ENCODE measurements around the gene MSL3. TPM values are rescaled to one million over a fixed set of nuclear protein-coding genes. Genes with fewer than 3 reads are reported as not detected.

MSL3 gene, protein sequence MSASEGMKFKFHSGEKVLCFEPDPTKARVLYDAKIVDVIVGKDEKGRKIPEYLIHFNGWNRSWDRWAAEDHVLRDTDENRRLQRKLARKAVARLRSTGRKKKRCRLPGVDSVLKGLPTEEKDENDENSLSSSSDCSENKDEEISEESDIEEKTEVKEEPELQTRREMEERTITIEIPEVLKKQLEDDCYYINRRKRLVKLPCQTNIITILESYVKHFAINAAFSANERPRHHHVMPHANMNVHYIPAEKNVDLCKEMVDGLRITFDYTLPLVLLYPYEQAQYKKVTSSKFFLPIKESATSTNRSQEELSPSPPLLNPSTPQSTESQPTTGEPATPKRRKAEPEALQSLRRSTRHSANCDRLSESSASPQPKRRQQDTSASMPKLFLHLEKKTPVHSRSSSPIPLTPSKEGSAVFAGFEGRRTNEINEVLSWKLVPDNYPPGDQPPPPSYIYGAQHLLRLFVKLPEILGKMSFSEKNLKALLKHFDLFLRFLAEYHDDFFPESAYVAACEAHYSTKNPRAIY
- total RNA-seq = 38.3 TPM

DNA sequence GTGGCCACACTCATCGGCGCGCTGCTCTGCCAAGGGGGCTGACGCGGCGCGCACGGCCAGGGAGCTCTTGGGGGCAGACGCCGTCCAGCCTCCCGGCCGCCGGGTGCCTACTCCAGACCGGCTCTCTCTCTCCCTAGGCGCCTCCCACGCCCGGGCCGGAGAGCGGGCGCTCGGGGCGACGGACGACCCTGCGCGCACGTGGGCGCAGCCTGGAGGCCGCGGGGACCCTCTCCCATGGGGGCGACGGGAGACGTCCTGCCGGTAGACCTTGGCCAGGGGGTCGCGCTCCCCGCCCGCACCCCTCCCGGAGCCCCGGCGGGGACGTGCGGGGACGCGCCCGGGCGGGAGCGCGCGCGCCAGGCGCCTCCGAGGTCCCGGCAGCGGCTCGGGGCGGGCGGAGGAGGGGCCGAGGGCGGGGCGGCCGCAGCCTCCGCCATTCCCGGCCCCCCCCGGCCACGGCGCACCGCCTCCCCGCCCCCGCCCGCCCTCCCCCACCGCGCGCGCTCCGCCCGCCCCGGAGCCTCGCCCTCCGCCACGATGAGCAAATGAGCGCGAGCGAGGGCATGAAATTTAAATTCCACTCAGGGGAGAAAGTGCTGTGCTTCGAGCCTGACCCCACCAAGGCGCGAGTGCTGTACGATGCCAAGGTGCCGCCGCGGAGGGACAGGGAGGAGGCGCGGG lies at the start of gene MSL3:
Gene MSL3 (plus strand): TSS at position 519 of the 681 bp plus-strand sequence. CDS start 27 bp downstream, at position 546.
- DNase-seq (ENCODE audit: low spot score in 2 of 2) = peak; percentile 71 to 82
- FAIRE-seq = no peak

DNA sequence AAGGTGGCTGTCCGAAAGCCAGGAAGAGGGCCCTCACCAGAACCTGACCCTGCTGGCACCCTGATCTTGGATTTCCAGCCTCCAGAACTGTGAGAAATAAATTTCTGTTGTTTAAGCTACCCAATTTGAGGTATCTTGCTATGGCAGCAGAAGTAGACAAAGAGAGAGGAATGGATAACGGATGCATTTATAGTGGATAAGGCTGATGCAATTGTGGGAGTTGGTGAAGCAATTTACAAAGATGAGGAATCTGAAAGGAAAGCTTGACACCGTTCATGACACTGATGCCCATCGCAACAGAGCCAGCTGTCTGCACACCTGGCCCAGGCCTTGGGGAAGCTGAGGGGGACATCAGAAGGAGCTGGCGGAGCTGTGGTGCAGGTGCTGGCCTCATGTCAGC lies 35.7 kb upstream of the MSL3 start:
- DNase-seq (ENCODE audit: low spot score in 2 of 2) = no peak
- FAIRE-seq = no peak

DNA sequence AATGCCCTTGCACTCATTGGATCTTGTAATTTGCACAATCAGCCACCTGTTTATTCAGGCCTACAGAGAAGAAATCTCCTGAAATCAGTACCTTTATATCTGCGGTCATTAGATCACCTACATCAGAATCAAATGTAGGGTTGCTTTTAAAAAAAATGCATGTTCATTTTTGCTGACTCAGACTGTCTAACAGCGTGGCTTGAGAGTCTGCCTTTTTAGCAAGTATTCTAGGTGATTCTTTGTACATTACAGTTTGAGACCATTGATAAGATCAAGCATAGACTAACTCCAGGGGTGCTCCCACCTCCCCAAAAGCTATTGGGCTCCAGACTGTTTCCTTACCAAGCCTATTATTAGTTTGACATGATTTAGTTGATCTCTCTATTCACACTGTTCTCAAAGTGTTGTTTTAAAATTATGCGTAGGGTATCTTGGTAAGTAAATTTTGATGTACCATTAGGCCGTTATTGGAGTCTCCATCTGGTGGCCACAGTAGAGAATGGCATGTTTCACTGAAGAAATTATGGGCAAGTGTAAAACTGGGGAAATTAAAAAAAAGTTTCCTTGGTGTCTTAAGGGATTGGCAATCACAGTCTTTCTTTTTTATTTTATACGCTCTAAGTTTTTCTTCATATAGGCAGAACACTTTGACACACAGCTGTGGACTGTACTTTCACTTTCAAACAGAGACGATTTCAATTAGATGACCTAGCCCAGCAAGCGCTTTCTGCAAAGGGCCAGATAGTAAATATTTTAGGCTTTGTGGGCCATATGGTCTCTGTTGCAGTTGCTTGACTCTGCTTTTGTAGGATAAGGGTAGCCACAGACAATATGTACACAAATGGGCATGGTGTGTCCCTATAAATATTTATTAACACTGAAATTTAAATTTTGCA lies 33.7 kb upstream of the MSL3 start:
- FAIRE-seq (no peak), DNase-seq (ENCODE audit: low spot score in 2 of 2) (no peak)

DNA sequence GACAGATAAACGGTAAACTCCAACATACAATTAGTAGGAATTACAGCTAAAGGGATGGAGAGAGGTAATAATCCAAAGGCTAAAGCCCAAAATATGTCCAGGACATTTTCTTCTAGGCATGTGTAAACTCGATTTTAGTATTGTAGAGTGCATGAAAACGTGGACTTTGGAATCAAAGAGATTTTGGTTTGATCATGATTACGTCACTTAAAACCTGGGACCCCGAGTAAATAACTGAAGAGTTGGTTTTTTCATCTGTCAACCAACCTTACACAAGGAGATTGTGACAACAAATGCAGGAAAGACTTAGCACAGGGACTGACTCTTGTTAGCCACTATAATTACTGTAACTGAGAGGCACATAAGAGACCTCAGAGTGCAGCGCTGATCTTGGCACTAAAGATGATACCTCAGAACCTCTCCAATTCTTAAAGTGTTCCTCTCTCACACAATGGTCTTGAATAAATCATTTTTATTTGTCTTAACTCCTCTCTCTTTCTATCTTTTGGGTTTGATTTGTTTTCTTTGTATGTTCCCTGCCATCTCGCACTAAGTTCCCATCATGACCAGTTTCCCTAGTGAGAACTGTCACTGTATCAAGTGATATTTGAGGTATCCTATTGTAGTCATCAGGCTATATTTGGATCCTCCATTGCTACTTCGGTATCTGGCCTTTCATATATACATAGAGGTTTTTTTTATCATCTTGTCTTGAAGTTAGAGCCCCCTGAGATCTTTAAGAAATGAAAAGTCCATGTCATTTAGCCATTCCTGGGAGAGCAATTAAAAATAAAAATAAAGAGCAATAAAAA lies 32.2 kb upstream of the MSL3 start:
- DNase-seq (ENCODE audit: low spot score in 2 of 2) (no peak), FAIRE-seq (no peak)

DNA sequence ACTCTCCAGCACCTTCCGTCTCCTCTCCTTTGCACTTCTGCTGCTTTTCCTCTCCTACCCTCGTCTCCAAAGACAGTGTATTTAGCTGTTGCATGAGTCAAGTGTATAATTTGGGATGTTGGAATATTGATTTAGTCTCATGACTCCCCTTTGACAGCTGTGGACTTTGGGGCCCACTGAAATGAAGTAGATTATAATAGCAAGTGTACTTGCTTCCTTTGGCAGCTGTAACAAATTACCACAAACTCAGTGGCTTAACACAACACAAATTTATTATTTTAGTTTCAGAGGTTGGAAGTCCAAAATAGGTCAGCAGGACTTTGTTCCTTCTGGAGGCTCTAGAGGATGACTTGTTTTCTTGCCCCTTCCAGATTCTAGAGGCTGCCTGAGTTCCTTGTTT lies 29.5 kb upstream of the MSL3 start:
- FAIRE-seq (no peak), DNase-seq (ENCODE audit: low spot score in 2 of 2) (no peak)

DNA sequence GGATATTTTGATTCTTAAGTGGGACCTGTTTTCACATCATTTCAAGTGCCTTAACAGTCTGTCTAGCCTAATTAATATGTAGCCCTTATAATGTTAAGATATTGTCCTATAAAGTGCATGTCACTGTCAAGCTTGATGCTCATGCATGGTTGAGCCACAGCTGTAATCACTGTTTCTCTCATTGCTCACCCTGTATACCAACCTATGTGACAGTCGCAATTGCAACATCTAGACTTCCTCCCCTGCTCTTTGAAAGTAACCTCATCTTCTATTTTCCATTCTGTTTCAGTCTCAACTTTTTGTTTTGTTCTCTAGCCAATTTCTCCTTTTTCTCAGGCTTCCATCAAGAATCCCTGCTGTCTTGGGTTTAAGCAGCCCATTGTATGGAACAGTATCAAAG lies 24.4 kb upstream of the MSL3 start:
- FAIRE-seq = no peak
- DNase-seq (ENCODE audit: low spot score in 2 of 2) = no peak

DNA sequence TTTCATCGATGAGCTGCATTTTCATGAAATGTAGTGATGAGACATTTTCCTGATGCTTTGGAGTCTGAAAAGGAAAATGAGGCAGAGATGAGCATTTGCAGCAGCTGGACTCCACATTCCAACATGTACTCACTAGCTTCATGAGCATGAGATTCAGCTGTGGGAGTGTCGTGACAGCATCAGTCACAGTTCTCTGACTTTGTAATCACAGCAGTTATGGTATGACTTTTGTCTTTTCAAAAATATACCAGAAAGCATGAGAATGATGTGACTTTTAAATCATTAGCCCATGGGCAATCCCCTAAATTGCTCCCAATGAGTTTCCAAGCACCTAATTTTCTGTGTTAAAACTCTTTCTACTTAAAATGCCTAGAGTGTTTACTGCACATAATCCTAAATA lies 18.3 kb upstream of the MSL3 start:
- DNase-seq (ENCODE audit: low spot score in 2 of 2) (no peak), FAIRE-seq (no peak)

DNA sequence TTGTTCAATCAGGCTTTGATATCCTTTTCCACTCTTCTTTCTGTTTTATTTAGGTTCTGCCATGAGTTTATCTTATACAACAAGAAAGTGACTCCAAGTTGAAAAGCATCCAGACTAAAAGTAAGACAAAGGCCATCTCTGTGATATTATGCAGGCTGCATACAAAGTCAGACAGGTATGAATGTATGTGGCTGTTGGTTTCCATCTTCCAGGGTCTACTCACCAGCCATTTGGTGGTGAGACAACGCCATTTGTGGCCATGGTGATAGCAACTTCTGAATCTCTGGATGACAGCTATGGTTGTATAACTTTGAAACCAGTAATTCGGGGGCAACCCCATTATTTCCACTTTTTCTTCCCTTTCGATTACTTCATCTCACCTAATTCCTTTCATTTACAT lies 17.2 kb upstream of the MSL3 start:
- DNase-seq (ENCODE audit: low spot score in 2 of 2) (no peak), FAIRE-seq (no peak)

DNA sequence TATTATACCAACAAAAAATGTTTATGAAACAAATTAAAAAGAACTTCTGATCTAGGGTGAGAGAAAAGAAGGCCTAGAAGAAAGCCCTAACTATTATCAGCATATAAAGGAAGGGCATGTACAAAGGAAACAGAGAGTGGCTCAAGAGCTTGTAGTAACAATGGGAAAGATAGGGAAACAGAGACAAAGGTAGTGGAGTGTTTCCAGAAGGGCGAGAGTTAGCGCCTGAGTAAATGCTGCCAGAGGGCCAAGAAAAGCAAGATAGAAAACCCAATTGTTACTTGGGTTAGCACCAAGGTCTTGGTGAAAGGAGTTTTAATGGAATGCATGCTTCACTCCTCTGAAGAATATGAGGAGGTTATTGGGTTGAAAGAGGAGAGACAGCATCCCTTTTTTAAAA lies 16.5 kb upstream of the MSL3 start:
- no peak for DNase-seq (ENCODE audit: low spot score in 2 of 2)
- no peak for FAIRE-seq

DNA sequence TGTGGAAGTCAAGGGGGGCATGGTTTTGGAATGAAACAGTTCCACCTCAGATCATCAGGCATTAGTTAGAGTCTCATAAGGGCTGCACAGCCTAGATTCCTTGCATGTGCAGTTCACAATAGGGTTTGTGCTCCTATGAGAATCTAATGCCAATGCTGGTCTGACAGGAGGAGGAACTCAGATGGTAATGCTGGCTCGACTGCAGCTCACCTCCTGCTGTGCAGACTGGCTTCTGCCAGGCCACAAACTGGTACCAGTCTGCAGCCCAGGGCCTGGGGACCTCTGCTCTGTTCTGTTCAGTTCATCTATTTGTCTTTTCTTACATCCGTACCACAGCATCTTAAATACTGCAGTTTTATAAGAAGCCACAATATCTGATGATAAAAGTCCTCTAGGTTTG lies 12.2 kb upstream of the MSL3 start:
- FAIRE-seq (no peak), DNase-seq (ENCODE audit: low spot score in 2 of 2) (no peak)

DNA sequence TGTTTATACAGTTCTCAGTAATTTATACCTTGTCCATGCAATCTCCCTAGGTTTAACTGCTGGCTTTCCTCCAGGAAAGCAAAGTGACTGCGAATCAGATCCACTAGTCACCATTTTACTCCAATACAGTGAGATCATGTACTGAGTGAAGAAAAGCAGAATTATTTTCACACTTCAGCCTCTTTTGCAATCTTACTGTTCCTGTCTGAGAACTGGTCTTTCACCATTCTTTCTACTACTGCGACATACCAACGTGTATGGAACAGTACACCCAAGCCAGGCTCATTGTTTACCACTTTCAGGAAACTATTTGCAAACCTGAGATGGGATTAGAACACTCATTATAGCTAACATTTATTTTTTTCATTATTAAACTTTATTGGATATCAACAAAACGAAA lies 8.0 kb upstream of the MSL3 start:
- DNase-seq (ENCODE audit: low spot score in 2 of 2) (no peak), FAIRE-seq (no peak)

DNA sequence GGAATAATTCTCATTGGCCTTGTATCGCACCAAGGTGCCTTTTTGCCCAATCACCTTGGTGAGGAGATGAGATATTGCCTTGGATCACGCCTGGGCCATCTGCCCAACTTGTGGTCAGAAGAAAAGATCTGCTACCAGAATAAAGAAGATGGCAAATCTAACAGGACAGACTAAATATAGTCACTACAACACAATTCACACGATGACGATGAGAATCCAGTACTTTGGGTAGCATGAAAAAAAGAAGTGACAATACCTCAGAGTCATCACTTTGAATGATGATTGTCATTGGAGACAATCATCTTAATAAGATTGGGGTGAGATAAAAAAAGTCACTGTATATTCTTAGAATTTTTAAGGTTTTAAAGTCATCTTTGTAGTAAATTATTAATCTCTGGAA lies 7.3 kb upstream of the MSL3 start:
- FAIRE-seq = no peak

DNA sequence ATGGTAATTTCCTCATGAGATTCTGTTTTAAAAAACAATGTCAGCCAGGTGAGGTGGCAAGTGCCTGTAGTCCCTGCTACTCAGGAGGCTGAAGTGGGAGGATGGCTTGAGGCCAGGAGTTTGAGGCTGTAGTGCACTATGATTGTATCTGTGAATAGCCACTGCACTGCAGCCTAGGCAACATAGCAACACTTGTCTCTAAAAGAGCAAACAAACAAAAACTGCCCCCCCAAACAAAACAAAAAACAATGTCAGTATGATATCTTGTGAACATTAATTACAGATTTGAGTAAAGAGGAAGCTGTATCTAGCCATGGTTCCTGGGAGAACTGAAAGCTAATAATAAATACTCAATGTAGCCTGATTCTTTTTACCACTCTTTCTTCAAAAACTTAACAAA lies 6.8 kb upstream of the MSL3 start:
- DNase-seq (ENCODE audit: low spot score in 2 of 2) (no peak), FAIRE-seq (no peak)

More for the DNA sequence above, 7.3 kb upstream of the MSL3 start:
- DNase-seq (ENCODE audit: low spot score in 2 of 2) = no peak

DNA sequence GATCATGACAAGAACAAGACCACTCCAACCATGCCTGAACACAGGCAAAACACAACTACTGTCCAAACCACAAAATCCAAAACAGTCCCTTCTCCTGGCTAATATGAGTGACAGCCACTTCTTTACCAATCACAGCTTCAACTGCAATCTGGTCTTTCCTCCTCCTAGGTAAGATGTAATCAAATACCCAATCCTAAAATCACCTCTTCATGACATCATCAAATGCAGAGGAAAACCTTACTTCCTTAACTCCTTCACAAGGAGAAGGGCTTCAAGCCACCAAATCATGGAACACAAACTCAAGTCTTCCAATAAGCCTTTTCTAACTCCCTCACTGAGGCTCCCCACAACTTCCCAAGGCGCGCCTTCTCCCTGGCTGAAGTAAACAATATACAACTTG lies 4.4 kb upstream of the MSL3 start:
- FAIRE-seq (no peak), DNase-seq (ENCODE audit: low spot score in 2 of 2) (no peak)

DNA sequence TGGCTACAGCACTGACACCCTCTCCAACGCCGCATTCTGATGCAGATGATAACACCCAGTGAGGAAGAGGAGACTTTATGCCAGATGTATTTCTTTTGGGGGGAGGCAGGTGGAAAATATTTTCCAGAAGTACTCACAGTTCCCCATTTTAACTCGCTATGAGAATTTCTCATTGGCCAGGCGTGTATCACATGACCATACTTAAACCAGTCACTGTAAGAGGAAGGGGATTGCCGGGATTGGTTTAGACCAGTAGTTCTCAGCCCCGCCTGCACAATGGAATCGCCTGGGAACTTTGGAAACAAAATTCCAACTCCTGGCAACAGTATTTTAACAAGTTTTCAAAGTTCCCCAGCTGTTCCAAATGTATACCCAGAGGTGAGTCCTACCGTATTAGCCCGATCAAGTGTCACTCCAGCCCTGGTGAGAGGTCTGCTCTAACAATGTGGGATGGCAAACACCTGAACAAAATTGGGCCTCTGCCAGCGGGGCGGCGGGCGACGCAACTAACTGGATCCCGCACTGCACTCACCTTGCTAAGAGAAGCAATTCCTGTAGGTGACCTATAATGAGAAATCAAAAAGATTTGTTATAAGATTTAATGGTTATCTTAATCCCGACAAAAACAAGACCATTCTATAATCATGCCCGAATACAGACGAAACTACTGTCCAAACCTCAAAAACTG lies 2.9 kb upstream of the MSL3 start:
- no peak for DNase-seq (ENCODE audit: low spot score in 2 of 2)
- no peak for FAIRE-seq

DNA sequence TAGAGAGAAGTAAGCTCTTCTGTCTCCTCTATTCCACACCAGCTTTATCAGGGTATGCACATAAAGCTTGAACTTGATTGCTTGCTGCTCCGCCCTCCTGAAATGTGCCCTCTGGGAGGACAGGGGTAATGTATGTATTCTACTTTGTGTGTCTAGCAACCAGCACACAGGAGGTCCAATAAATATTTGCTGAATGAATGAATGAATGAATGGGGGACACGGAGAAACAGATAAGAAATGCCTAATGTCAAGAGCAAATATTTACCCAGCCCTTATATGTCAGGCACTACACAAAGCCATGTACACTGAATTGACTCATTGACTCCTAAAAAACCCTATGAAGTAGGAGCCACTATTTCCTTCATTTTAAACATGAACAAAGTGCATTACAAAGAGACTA lies 2.3 kb upstream of the MSL3 start:
- FAIRE-seq = no peak
- DNase-seq (ENCODE audit: low spot score in 2 of 2) = no peak

DNA sequence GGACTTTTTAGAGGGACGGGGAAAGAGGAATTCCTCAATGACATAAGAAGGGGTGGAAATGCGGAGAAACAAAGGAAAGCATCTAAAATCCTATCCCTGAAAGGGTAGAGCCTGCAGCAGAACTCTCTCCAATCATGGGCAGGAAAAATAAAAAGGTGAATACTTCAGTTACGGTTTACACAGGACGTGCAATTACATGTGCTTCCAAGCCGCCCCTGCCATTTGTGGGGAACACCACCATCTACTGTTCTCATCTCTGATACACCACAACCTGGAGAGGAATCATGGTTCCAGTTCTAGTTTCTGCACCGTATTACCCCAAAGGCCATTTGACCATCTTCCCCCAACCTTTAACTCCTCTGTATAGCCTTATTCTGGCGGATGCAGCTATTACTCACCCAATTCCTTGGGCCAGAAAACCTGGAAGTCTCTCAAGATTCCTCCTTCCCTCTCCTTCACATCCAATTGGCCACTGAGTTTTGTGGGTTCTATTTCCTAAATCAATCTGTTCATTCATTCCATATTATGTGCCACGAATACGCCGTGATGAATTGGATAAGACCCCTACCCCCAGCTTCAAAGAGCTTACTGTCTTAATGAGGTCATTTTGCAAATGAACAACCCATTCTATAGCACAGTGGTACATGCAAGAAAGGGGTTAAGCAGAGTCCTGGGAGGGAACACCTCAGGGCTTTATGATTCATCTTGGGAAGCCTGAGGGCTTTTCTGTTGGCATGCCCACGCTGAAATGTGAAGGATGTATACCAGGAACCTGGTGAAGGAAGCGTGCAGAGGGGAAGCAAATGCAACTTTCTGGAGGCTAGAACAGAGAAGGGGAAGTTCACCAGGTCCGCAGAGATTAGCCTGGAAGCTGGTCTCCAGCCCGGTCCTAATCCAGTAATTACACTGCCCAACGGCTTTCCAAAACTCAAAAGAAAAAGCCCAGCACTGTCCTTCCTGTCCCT lies 1.4 kb upstream of the MSL3 start:
- FAIRE-seq = no peak
- DNase-seq (ENCODE audit: low spot score in 2 of 2) = no peak

DNA sequence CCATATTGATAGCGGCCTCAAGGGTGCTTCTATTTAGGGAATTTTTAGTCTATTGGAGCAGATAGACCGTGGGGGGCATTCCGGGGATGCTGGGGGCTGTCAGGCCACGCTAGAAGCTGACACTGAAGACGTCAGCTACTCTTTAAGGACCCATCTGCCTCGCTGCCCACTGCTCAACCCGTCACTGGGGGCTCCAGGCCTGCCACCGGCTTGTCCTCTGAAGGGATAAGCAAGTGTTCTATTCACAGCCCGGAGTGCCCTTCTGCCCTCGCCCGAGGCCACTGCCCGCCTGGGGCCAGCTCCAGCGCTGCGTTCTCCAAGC lies 679 bp upstream of the MSL3 start:
- FAIRE-seq = no peak
- DNase-seq (ENCODE audit: low spot score in 2 of 2) = no peak

All from frontal cortex (tissue), 4 donors.